ENCODE data around the gene ARHGAP29. TPM values are rescaled to one million over a fixed set of nuclear protein-coding genes. Genes with fewer than 3 reads are reported as not detected.

ARHGAP29 gene
- total and polyA plus RNA-seq, 2 of the 8 experiments (the other 6 are each of a cell fraction or from before 2014, with no cell fraction given) = 0.57 to 3.2 TPM

DNA sequence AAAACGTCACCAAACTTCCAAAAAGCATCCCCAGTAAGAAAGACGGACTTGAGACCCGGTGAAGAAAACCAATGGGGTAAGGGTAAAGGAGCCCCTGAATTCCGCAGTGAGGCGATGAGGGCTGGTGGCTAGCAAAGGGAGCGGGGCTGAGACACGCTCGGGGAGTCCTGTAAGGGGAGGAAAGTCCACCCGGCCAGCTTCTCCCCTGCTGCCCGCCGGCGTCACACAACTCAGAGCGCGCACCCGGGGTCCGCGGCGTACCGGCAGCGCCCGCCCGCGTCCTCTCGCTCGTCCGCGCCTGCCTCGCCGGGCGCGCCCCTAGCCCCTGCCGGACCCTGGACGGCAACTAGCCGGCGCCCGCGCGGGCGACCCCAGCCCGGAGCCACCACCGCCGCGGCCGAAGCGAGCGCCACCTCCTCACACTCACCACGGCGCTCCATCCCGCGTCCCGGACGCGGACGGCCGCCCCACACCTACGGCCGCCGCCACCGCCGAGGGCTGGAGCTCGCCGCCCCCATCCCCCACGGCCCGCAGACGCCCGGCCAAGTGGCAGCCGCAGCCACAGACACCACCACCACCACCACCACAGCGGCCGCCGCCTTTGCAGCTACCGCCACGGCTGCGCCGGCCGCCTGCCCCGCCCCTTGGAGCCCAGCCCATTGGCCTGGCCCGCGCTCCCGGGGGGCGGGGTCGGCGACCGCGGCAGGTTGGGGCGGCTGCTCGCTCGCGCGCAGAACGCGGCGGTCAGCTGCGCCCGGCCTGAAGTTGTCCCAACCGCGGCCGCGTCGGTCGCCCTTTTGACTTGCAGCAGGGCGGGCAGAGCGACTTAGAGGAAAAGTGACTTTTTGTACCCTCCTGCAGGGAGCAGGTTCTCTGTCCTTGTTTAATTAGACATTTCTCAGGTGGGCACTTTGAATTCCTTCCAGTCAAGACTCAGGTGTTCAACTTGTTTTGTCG is 10.0 kb upstream of the ARHGAP29 start (continued):
- peak; percentile 40; the same call in 1 of the 2 replicates for TF ChIP-seq CREB1 (IDR thresholded peaks at IDR 0.05)
